HG02981 (cell line): ENCODE measurements around the gene ATP8A1.

ENCODE experiments used
- ATAC-seq: cut with Tn5 transposase; IDR thresholded peaks from one replicate; pipeline ENCODE4 v1.9.1; 2021; ENCODE audit warnings: mild to moderate bottlenecking, moderate library complexity; ENCODE audit not compliant: unreplicated experiment

ATP8A1 gene

DNA sequence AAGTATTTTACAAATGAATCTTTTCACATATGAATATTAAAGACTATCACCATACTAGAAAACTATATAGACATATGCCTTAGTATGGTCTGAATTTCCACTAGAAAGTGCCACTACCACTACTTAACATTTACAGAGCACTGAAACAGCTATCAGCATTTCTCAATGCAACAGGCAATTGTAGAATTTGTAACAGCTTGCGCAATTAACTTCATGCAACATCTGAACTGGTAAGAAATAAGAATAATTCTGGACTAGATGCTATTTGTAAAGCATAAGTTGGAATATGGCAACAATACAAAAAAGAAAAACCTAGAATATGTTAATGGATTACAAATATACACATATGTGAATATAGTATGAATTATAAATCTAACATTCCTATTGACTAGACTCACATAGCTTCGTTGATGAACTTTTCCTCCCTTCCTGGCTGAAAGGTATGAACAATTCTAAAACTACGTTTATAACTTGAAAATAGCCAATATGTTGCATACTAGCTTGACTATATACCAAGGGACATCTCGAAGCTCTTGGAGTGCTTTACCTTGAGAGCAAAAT is 82.0 kb downstream of the ATP8A1 start:
- ATAC-seq, result no peak

DNA sequence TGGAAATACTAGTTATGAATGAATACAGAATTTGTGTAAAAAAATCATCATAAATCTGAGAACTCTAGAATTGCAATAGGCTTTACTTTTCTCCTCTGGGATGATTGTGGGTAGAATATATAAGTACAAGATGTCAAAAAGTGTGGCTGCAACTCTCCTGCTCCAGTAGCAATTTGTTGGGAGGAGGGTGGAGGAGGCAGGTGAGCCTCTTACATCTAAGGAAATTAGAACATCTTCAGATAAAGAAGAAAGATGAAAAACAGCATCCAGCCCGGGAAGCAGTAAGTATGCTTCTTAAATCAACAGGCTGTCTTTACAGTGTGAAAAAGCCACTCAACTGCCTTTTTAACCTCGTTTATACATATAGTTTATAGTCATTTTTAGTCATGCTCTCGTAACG is 83.7 kb downstream of the ATP8A1 start:
- no peak for ATAC-seq

DNA sequence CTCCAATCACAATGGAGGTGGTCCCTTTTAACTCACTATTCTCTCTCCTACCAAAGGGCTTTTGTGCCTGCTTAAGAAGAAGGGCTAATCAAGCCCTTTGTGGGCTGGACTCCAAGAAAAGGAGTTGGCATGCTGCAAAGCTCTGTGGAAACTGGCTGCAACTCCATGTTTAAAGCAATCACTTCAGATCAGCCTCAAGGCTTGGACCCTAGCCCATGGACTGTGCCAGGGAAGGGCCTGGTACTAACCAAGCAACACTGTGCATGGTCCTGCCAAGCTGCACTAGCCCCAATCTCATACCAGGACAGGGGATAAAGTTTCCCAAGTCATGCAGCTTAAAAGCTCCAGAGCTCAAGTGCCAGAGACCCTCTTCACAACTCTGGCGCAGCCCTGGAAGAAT is 86.7 kb downstream of the ATP8A1 start:
- no peak for ATAC-seq

DNA sequence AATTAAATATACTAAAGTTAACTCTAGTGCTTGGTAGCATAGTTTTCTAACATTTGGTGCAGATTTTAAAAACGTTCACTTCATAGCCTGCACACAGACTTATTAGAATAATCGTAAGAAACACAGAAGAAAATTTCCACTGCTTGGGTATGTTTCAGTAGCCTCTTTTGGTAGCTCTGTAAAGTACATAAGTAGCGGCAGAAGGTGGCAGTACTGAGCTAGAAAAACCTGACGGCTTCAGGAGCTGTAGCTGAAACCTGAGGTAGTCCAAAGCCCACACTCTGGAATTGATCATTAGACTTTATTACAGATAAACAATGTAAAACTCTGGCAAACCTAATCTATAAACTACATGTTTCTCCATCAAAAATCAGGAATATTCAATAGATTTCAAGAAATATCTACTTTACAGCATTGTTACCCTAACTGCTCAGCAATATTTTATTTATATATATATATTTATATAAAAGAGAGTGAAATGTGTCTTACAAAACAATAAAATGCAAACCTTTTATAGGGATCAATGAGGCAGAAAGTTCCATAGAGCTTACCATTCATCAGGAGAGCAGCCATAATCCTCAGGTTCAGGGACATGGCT is 88.2 kb downstream of the ATP8A1 start:
- peak; percentile 88 for ATAC-seq

DNA sequence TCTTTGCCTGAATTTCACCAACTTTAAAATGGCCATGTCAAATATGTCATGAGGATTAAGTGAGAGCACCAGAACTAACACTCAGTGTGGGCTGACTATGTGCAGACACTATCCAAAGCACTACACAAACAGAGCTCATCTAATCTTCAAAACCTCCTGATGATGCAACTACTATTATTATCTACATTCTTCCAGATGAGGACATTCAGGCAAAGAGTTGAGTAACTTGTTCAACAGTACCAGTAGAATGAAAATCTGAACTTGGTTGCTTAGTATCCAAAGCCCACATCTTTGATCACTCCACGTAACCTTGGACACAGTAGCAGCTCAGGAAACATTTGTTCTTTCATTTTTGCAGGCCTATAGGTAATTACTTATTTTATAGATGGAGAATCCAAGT is 90.1 kb downstream of the ATP8A1 start:
- no peak for ATAC-seq

DNA sequence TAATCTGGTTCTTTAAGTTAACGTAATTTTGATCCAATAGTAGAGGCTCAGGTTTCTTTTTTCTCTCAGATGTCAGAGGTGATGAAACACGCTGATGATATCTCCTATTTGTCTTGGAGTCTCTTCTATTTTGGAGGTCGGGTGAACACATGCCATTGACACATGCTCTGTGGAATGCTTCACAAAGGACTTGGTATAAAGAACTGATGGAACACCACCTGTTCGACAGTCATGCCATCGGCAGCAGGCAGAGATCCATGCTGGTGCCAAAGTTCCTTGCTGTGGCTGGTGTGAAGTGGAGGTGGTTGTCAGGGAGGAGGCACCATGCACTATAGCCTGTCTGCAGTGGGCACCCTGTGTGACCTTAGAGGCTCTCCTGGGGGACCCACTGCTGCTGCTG is 94.9 kb downstream of the ATP8A1 start:
- ATAC-seq, result no peak

DNA sequence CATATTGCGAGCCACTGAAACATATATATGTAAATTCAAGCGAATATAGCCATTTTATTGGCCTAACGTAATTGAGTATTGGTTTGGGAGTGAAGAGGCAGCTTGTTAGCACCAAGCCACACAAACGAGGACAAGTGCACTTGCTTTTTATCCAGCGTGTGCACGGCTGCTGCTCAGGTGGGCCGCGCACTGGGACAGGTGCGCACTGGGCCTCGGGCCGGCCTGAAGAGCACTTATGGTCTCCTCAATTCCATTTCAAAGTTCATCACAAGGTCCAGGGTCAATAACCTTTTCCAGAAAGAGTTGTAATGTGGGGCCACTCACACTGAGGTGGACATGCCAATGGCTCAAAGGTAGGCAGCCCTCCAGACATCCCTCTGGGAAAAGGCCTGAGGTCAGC is 95.9 kb downstream of the ATP8A1 start:
- ATAC-seq, result no peak

DNA sequence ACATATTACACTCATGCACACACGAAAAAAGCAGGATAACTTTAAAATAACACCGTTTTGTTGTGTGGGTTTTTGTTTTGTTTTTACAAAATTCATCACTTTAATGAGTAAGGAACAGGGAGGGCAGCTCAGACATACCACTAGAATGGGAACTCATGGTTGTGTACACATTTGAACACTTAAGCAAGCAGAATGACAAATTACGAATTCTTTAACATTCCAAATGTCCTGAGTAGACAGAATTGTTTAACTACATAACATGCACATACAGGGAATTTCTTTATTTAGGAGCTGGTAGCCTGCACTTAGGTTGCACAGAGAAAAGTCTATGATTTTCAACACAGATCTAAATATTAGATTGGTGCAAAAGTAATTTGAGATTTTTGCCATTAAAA is 96.4 kb downstream of the ATP8A1 start:
- ATAC-seq, result no peak

DNA sequence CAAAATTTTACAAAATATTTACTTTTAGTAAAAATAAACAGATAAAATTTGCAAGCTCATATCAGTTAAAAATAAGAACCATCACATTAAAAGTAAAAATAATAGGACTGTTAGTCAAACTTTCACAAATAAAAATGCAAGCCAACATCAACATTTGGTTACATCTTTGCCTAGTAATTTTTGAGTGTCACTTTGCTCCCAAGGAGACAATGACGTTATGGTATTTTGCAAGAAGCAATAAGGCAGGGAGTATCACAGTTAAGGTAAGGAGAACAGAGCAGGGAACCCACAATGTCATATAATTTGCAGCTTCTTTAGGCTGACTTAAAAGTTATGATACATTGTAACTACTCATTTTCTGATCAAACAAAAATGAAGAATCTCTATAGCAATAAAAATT is 98.7 kb downstream of the ATP8A1 start:
- ATAC-seq, result no peak

DNA sequence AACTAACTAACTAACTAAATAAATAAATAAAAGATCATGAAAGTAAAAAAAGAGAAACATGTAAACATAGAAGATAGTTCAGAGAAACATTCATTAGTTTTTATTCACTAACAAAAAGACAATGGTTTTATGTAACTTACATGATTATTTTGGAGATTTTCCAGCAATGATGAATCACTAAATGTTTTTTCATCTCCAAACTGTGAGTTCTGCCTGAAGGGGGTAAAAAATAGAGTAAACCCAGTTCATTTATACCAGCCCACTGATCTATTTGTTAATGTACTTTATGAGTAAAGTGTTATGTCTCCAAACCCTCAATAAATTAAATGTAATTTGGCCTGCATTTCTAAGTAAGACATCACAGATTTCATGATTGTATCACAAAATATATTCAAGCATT is 101.1 kb downstream of the ATP8A1 start:
- no peak for ATAC-seq

DNA sequence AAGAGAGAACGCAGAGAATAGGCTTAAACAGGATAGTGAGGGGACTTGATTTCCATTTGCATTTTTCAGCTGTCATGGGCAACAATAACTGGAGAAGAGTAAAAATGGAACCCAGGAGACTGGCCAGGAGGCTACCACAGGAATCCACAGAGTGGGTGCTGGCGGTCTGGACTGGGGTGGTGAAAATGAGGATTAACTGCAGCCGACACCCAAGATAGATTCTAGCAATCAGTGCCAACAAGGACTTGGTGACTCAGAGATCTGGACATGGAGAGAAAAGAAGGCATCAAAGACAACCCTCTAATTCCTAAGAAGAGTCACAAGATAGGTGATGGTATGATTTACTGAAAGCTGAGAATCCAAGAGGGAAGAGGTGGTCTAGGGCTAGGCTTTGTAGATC is 102.8 kb downstream of the ATP8A1 start:
- no peak for ATAC-seq

DNA sequence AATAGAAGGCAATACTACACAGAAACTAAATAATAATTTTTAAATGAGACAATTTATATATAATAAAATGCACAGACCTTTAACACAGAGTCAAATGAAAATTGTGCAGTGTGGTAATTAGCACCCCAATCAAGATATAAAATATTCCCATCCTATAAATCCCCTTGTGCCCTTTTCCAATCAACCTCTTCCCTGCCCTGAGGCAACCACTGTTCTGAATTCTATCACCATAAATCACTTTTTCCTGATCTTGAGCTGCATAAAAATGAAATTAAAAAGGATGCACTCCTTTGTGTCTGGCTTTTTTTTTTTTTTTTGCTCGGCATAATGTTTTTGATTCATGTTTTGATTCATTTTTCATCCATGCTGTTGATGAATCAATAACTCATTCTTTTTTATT is 107.0 kb downstream of the ATP8A1 start:
- ATAC-seq, result no peak

DNA sequence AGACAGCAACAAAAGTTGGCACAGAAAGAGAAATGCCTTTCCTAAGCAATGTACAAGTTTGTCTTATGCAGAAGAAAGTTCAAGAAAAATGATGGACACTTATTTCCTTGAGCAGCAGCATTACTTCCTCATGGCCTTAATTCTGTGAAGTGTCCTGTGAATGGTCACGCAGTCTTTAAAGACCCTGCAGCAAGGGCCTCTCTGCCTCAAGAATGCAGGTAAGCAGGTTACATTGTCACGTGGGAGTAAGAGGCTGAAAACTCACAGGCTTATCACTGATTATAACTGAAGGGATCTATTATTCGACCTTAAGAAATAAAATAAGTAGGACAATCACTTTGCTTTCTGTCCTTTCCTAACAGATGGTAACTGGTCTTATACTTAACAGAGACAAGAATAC is 109.1 kb downstream of the ATP8A1 start:
- ATAC-seq, result no peak

DNA sequence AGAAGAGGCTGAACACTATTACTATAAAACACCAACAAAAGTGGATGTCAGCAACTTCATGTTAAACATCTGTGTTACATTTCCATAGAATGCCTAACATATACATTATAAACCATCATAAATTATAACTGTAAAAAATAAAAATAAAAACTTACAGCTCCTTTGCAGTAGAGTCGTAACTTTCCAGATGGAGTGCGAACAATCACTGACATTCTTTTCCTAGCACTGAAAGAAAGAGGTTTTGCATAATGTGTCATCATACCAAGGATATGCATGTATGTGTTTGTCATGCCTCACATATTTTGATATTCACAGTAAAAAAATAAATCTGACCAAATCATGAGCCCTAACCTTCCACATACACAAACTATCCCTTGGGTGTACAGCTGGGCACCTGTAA is 113.1 kb downstream of the ATP8A1 start:
- no peak for ATAC-seq

DNA sequence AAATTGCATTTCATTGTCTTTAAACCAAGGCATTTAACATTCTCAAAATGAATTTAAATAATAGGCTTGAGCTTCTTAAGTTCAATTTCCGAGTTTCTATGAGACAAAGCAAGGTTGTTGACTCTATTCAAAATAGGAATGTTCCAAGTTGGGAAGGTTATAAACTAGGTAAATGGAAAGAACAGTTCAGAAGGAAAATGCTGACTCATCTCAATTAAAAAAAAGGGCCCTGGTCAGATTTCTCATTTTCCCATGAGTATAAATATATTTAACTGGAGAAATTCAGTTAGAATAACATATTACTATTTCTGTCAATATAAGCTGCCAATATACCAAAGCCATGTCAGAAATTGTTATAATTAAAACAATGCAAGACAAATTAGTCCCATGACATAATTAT is 113.8 kb downstream of the ATP8A1 start:
- ATAC-seq, result no peak

DNA sequence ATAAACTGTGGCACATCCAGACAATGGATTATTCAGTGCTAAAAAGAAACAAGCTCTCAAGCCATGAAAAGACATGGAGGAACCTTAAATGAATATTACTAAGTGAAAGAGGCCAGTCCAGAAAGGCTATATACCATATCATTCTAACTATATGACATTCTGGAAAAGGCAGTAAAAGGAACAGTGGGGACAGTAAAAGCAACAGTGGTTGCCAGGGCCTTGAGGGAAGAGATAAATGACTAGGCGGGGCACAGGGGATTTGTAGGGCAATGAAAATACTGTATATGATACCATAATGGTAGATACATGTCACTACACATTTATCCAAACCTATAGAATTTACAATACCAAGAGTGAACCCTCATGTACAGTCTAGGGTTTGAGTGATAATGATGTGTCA is 115.3 kb downstream of the ATP8A1 start:
- no peak for ATAC-seq

DNA sequence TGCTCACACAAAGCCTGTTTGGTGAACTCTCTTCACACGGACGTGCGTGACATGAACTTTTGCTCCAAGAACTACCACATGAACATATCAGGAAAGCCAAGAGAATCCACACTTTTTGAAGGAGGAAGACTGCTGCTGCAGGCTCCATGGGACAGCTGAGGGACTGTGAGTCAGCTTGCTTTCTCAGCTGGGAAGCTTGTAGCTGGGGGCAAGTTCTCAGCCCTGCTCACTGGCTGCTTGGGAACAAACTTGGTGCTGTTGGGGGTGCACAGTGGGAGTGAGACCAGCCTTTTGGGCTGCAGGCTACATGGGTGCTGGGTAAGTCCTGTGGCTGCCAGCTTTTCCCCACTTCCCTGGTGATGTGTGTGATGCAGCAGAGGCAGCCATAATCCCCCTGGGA is 123.9 kb downstream of the ATP8A1 start:
- ATAC-seq, result no peak

DNA sequence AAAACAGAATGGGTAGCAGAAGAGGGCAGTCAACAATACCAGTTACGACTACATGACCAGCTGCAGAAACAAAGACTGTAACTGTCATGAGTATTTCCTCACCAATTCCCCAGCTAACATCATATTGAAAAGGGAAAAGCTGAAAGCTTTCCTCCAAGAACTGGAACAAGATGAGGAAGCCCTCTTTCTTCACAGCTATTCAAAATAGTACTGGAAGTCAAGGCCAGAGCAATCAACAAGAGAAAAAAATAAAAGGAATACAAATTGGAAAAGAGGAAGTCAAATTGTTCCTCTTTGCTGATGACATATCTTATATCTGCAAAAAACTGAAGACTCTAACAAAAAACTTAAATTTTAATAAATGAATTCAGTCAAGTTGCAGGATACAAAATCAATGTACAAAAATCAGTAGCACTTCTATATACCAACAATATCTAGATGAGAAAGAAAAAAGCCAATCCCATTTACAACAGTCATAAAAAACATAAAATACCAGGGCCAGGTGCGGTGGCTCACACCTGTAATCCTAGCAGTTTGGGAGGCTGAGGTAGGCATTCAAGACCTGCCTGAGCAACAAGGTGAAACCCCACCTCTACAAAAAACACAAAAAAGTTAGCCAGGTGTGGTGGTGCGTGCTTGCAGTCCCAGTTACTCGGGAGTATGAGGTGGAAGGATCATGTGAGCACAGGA is 125.4 kb downstream of the ATP8A1 start:
- no peak for ATAC-seq

DNA sequence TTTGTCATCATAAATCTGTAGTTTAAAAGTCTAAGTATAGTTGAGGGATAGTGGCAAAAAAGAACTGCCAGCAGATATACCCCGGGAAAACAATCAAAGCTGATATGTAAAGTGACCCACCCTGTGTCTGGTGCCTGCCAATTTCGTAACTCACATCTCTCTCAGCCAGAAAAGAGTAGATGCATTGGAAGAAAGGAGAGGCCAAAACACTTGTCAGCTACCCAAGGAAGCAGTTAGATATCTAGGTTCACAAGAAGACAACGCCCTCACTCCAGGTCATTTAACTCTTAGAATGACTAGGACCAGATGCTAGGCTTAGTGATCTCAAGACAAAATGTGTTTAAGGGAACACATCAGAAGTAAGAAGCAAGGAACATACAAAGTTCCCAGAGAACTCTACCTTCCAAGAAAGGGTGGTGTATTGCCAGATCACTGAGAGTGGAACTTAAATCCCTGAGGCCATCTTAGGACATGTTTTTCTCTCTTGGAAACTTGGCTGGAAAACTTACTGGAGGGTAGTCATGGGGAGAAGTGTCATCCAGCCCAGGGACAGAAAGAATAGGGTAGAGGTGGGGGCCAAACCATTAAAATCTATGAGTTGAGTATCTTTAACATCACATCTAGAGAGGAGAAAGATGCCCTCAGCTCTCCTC is 133.7 kb downstream of the ATP8A1 start:
- ATAC-seq, result no peak

DNA sequence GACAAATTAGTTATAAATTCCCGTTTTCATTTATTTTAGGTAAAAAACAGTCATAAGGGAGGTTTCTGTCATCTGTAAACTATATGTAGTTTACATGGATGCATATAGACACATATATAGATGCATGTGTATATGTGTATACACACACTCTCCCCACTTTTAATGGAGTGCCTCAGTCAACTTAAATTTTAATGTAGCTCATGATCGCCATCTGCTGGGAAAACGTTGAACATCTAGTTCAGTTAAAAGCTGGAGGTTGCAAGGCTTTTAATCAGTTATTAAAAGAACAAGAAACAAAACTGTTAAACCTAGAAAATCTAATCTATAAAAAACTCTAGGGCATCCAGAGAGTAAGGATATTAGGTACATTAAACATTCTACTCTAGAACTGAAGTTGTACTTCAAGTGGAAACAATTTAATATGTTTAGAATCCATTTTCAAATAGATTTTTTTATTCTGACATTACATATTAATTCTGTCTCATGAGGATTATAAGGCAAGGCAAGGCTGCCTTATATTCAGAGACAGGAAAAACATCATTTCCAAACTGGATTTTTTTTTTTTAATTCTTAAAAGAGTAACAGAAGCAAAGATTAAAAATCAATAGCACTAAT is 137.0 kb downstream of the ATP8A1 start:
- peak; percentile 55 for ATAC-seq

DNA sequence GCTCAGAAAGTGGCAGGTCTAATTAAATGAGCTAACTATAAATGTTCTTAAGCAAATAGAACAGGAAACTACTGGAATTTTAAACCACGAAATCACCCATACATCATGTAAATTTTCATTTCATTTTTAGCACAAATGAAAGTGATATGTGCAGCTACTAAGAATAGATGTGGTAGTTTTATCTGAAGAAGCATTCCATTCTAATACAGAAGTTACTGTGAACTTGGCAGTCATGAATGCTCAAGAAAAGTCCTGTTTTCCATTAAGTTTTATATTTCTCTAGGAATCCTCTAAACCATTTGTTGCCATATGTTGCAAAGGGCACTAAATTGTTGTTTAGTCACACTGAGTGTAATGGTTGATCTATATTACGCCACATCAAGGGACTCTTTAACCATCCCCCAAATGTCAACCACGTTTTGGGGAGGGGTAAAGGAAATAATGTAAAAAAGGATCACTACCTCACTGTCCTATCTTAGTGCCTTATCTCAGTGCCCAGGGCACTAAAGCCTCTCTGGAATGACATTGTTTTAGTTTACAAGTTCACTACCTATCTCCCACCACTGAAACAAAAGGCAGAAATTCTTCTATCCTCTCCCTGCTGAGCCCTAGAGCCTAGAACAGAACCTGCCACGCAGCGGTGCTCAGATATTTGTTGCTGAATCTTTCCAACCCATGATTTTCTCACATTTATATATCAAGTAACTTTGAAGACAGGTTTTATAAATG is 141.6 kb downstream of the ATP8A1 start:
- no peak for ATAC-seq
